Measurements from ENCODE around the gene ALPI.

GRCh38 chr2:232506709-232507108 is 50.8 kb downstream of the ALPI start:
- no peak for TF ChIP-seq POLR2A (IDR thresholded peaks at IDR 0.05)
- no peak for TF ChIP-seq CTCF (IDR thresholded peaks at IDR 0.05)
- no peak for TF ChIP-seq POLR2AphosphoS5 (IDR thresholded peaks at IDR 0.05)
- no peak for TF ChIP-seq EP300 (IDR thresholded peaks at IDR 0.05)
